Parathyroid adenoma (tissue), 2 donors: ENCODE data around the gene FRMD4A.

Source experiments
- H2AFZ ChIP-seq: fragments of 300-600 bp; sonication (generic); one replicate; pipeline ENCODE4 v1.7.0; 2017; ENCODE audit warnings: antibody characterized with exemption, mild to moderate bottlenecking
- H3K27ac ChIP-seq: fragments of 300-600 bp; sonication (generic); one replicate; pipeline ENCODE4 v1.7.0; 2017
- H3K27me3 ChIP-seq: fragments of 300-600 bp; sonication (generic); one replicate; pipeline ENCODE4 v1.7.0; 2017; ENCODE audit warnings: low read length; ENCODE audit not compliant: control insufficient read depth, insufficient read depth
- H3K36me3 ChIP-seq: fragments of 300-600 bp; sonication (generic); one replicate; pipeline ENCODE4 v1.7.0; 2017; ENCODE audit warnings: low read length; ENCODE audit not compliant: control insufficient read depth, insufficient read depth
- H3K4me1 ChIP-seq: fragments of 300-600 bp; sonication (generic); one replicate; pipeline ENCODE4 v1.7.0; 2017; ENCODE audit warnings: control low read depth
- H3K4me2 ChIP-seq: fragments of 300-600 bp; sonication (generic); one replicate; pipeline ENCODE4 v1.7.0; 2017; ENCODE audit warnings: low read length
- H3K4me3 ChIP-seq: fragments of 300-600 bp; sonication (generic); one replicate; pipeline ENCODE4 v1.7.0; 2017; ENCODE audit warnings: low read depth, low read length
- H3K79me2 ChIP-seq: fragments of 300-600 bp; sonication (generic); one replicate; pipeline ENCODE4 v1.7.0; 2017; ENCODE audit warnings: control low read depth
- H3K9ac ChIP-seq: fragments of 300-600 bp; sonication (generic); one replicate; pipeline ENCODE4 v1.7.0; 2017; ENCODE audit warnings: mild to moderate bottlenecking
- H3K9me3 ChIP-seq: fragments of 300-600 bp; sonication (generic); one replicate; pipeline ENCODE4 v1.7.0; 2017; ENCODE audit warnings: low read length; ENCODE audit not compliant: control insufficient read depth
- CTCF ChIP-seq: fragments of 300-600 bp; sonication (generic); IDR thresholded peaks from one replicate; pipeline ENCODE4 v1.7.0; 2017; ENCODE audit warnings: antibody characterized with exemption, mild to moderate bottlenecking
- donor health status: primary hyperparathyroidism.

Gene FRMD4A

GRCh38 chr10:13665516-13666262 is 665.0 kb downstream of the FRMD4A start:
- TF ChIP-seq CTCF = no peak
- H3K4me1 ChIP-seq = no peaks in the 10 kb centered on the region
- H3K9me3 ChIP-seq = no peaks in the 10 kb centered on the region
- H3K79me2 ChIP-seq = no peaks in the 10 kb centered on the region
- H3K4me2 ChIP-seq = no peak overlapping the region
- no peaks in the 10 kb centered on the region for H3K27me3 ChIP-seq
- H3K36me3 ChIP-seq = no peaks in the 10 kb centered on the region
- no peak overlapping the region for H3K9ac ChIP-seq
- no peak overlapping the region for H2AFZ ChIP-seq
- H3K27ac ChIP-seq = no peak overlapping the region
- H3K4me3 ChIP-seq = no peak overlapping the region

DNA sequence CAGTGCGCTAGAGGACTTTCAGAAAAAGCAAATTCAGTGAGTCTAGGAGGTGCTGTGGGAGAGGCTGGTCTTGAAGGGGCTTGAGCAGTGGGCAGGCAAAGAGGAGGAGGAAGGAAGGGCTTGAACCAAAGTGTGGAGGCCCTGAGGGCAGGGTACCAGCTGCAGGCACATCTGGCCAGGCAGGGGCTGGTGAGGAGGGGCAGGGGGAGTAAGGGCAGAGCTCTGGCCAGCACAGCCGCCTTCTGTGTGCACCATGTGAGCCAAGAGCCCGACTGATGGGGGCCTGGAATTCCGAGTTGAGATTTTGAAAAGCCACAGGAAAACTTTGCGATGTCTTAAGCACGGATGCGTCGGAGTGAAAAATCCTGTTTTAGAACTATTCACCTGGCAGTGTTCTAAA is 669.5 kb downstream of the FRMD4A start:
- Histone ChIP-seq H3K27me3 (no peaks in the 10 kb centered on the region), H3K9me3 (no peaks in the 10 kb centered on the region), H2AFZ (no peak overlapping the region), H3K4me3 (no peak overlapping the region), H3K9ac (no peak overlapping the region), H3K4me1 (peaks cover 4% of the 10 kb centered on the region), H3K79me2 (no peaks in the 10 kb centered on the region), H3K27ac (no peak overlapping the region), H3K4me2 (no peak overlapping the region), H3K36me3 (no peaks in the 10 kb centered on the region)
- no peak for TF ChIP-seq CTCF

DNA sequence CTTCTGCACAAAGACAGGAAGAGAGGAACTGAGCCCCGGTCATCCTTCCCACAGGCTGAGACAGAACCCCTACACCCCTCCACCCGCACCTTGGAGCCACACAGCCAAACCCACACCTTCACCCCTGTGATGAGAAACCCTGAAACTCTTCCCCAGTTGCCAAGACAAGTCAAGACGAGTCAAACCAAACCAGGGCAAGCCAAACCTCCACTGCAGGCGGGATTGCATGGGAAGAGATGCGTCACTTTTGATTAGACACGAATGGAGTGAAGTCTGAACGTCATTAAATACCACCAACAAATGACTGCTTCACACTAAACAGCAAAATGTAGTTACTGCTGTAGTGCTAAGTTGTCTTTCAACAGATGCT is 670.2 kb downstream of the FRMD4A start:
- no peaks in the 10 kb centered on the region for H3K79me2 ChIP-seq
- H3K9me3 ChIP-seq = no peaks in the 10 kb centered on the region
- no peaks in the 10 kb centered on the region for H3K36me3 ChIP-seq
- no peak overlapping the region for H3K27ac ChIP-seq
- no peak for TF ChIP-seq CTCF
- no peak overlapping the region for H3K4me2 ChIP-seq
- peaks cover 4% of the 10 kb centered on the region for H3K4me1 ChIP-seq
- no peak overlapping the region for H3K4me3 ChIP-seq
- H3K27me3 ChIP-seq = no peaks in the 10 kb centered on the region
- no peak overlapping the region for H2AFZ ChIP-seq
- no peak overlapping the region for H3K9ac ChIP-seq

GRCh38 chr10:13659887-13660550 is 670.7 kb downstream of the FRMD4A start:
- Histone ChIP-seq H3K79me2 (no peaks in the 10 kb centered on the region), H3K4me3 (no peak overlapping the region), H3K27me3 (no peaks in the 10 kb centered on the region), H3K4me1 (peaks cover 4% of the 10 kb centered on the region), H3K27ac (no peak overlapping the region), H3K36me3 (no peaks in the 10 kb centered on the region), H3K9me3 (no peaks in the 10 kb centered on the region), H3K4me2 (no peak overlapping the region), H3K9ac (no peak overlapping the region), H2AFZ (no peak overlapping the region)
- TF ChIP-seq CTCF = peak; percentile 75
